ENCODE data around the gene CCDC198. TPM values are rescaled to one million over a fixed set of nuclear protein-coding genes. Genes with fewer than 3 reads are reported as not detected.

The CCDC198 gene
- polyA plus RNA-seq, 1 donor from 2014 or later: not detected

DNA sequence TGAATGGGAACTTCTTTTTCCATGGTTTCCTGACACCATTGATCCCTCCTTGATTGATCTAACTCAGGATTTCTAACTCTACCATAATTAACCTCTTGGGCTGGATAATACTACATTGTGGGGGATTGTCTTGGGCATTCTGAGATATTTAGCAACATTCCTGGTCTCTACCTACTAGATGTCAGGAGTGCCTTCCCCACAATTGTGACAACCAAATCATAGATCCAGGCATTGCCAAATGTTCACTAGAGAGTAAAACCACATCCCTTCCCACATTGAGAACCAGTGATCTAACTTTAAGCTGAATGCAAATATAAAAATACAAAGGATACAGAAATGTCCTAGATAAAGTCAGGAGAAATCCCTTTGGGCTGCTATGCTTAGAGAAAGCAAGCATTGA is 36.9 kb upstream of the CCDC198 start:
- Histone ChIP-seq H3K36me3 (ENCODE audit: insufficient read depth, low read length) (no peaks in the 10 kb centered on the region), H3K9ac (ENCODE audit: low read length) (no peak overlapping the region)

DNA sequence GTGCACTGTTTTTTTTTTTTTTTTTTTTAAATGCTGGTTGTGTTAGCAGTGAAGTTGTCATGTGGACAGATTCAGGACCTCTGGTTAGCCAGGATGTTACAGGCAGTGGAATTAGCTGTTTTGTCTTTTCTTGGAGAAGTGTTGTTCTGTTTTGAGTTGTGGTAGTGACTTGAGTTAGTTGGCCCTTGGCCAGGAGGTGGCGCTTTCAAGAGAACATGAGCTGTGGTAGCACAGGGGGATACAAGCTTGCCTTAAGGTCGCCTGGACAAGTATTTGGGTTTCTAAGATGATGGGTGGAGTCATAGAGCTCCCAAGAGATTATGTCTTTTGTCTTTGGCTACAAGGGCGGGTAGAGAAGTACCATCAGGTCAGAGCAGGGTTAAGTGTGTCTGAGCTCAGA is 33.3 kb upstream of the CCDC198 start:
- H4K20me1 ChIP-seq (ENCODE audit: insufficient read depth): no peaks in the 10 kb centered on the region
- TF ChIP-seq RAD21 (conservative IDR thresholded peaks at IDR 0.05): no peak
- no peak for TF ChIP-seq SMC3 (conservative IDR thresholded peaks at IDR 0.05; ENCODE audit: poor library complexity)
- TF ChIP-seq, protein P1, sequence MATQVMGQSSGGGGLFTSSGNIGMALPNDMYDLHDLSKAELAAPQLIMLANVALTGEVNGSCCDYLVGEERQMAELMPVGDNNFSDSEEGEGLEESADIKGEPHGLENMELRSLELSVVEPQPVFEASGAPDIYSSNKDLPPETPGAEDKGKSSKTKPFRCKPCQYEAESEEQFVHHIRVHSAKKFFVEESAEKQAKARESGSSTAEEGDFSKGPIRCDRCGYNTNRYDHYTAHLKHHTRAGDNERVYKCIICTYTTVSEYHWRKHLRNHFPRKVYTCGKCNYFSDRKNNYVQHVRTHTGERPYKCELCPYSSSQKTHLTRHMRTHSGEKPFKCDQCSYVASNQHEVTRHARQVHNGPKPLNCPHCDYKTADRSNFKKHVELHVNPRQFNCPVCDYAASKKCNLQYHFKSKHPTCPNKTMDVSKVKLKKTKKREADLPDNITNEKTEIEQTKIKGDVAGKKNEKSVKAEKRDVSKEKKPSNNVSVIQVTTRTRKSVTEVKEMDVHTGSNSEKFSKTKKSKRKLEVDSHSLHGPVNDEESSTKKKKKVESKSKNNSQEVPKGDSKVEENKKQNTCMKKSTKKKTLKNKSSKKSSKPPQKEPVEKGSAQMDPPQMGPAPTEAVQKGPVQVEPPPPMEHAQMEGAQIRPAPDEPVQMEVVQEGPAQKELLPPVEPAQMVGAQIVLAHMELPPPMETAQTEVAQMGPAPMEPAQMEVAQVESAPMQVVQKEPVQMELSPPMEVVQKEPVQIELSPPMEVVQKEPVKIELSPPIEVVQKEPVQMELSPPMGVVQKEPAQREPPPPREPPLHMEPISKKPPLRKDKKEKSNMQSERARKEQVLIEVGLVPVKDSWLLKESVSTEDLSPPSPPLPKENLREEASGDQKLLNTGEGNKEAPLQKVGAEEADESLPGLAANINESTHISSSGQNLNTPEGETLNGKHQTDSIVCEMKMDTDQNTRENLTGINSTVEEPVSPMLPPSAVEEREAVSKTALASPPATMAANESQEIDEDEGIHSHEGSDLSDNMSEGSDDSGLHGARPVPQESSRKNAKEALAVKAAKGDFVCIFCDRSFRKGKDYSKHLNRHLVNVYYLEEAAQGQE (IDR thresholded peaks at IDR 0.05; ENCODE audit: borderline replicate concordance): no peak
- no peak for TF ChIP-seq MXI1 (conservative IDR thresholded peaks at IDR 0.05; ENCODE audit: poor library complexity, severe bottlenecking)
- TF ChIP-seq EZH2 (IDR thresholded peaks at IDR 0.05; ENCODE audit: borderline replicate concordance, insufficient read depth, low read length, poor library complexity, severe bottlenecking): no peak
- TF ChIP-seq EP300 (conservative IDR thresholded peaks at IDR 0.05; ENCODE audit: poor library complexity, severe bottlenecking): no peak
- TF ChIP-seq, protein P2, sequence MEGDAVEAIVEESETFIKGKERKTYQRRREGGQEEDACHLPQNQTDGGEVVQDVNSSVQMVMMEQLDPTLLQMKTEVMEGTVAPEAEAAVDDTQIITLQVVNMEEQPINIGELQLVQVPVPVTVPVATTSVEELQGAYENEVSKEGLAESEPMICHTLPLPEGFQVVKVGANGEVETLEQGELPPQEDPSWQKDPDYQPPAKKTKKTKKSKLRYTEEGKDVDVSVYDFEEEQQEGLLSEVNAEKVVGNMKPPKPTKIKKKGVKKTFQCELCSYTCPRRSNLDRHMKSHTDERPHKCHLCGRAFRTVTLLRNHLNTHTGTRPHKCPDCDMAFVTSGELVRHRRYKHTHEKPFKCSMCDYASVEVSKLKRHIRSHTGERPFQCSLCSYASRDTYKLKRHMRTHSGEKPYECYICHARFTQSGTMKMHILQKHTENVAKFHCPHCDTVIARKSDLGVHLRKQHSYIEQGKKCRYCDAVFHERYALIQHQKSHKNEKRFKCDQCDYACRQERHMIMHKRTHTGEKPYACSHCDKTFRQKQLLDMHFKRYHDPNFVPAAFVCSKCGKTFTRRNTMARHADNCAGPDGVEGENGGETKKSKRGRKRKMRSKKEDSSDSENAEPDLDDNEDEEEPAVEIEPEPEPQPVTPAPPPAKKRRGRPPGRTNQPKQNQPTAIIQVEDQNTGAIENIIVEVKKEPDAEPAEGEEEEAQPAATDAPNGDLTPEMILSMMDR (IDR thresholded peaks at IDR 0.05; ENCODE audit: poor library complexity, severe bottlenecking): no peak

More for the DNA sequence above, 36.9 kb upstream of the CCDC198 start:
- no peaks in the 10 kb centered on the region for H3F3A ChIP-seq (ENCODE audit: insufficient read depth, low read length, poor library complexity, severe bottlenecking)
- no peaks in the 10 kb centered on the region for H3K79me2 ChIP-seq (replicated peaks; ENCODE audit: insufficient read depth, low read length)
- H4K20me1 ChIP-seq (ENCODE audit: insufficient read depth): no peaks in the 10 kb centered on the region
- no peaks in the 10 kb centered on the region for H3K9me3 ChIP-seq (ENCODE audit: low read length)
- no peaks in the 10 kb centered on the region for H3K9me2 ChIP-seq (ENCODE audit: insufficient read depth, low read length)
- TF ChIP-seq MXI1 (conservative IDR thresholded peaks at IDR 0.05; ENCODE audit: poor library complexity, severe bottlenecking): no peak
- TF ChIP-seq EP300 (conservative IDR thresholded peaks at IDR 0.05; ENCODE audit: poor library complexity, severe bottlenecking): no peak
- TF ChIP-seq, protein P2 (IDR thresholded peaks at IDR 0.05; ENCODE audit: poor library complexity, severe bottlenecking): no peak
- no peak for TF ChIP-seq SMC3 (conservative IDR thresholded peaks at IDR 0.05; ENCODE audit: poor library complexity)
- TF ChIP-seq RAD21 (conservative IDR thresholded peaks at IDR 0.05): no peak
- TF ChIP-seq EZH2 (IDR thresholded peaks at IDR 0.05; ENCODE audit: borderline replicate concordance, insufficient read depth, low read length, poor library complexity, severe bottlenecking): no peak
- H3K27me3 ChIP-seq (ENCODE audit: insufficient read depth, low read depth, low read length): no peaks in the 10 kb centered on the region
- no peak overlapping the region for H3K27ac ChIP-seq (ENCODE audit: low read length)
- H3K4me2 ChIP-seq (ENCODE audit: low read length): no peak overlapping the region
- H2AFZ ChIP-seq (ENCODE audit: low read depth, low read length): no peak overlapping the region
- H3K4me3 ChIP-seq (ENCODE audit: low read length): no peak overlapping the region

More for the DNA sequence above, 33.3 kb upstream of the CCDC198 start:
- Histone ChIP-seq H3K27me3 (ENCODE audit: insufficient read depth, low read depth, low read length) (no peaks in the 10 kb centered on the region), H3K27ac (ENCODE audit: low read length) (no peak overlapping the region), H3K9ac (ENCODE audit: low read length) (no peak overlapping the region), H3F3A (ENCODE audit: insufficient read depth, low read length, poor library complexity, severe bottlenecking) (no peaks in the 10 kb centered on the region), H2AFZ (ENCODE audit: low read depth, low read length) (no peak overlapping the region), H3K9me3 (ENCODE audit: low read length) (no peaks in the 10 kb centered on the region), H3K9me2 (ENCODE audit: insufficient read depth, low read length) (no peaks in the 10 kb centered on the region), H3K4me2 (ENCODE audit: low read length) (no peak overlapping the region), H3K4me3 (ENCODE audit: low read length) (no peak overlapping the region), H3K36me3 (ENCODE audit: insufficient read depth, low read length) (no peaks in the 10 kb centered on the region), H3K79me2 (replicated peaks; ENCODE audit: insufficient read depth, low read length) (no peaks in the 10 kb centered on the region)
